HepG2 (cell line): ENCODE data around the gene ZDHHC9. TPM values are rescaled to one million over a fixed set of nuclear protein-coding genes. Genes with fewer than 3 reads are reported as not detected.

ENCODE experiments used
- ATAC-seq: fragments of 200-7000 bp; cut with Tn5 transposase; 3 replicates; pipeline ENCODE4 v1.9.1; 2020; ENCODE audit warnings: mild to moderate bottlenecking, moderate library complexity
- BruUV-seq: library from RNA; stranded (reverse); fragments of 400-500 nt; replicated peaks from 2 replicates; lab custom pipeline; 2021; lab: Mats Ljungman, UMichigan
- CTCF ChIA-PET: fragments of 300-600 bp; formaldehyde crosslinking; extraction: SDS; loops from one replicate; lab custom pipeline; 2021; ENCODE audit warnings: low total read pairs, inconsistent platforms, low intra/inter-chr PET ratio; lab: Yijun Ruan, JAX
- POLR2A ChIA-PET: fragments of 350-600 bp; sonication (Branson Sonifier 250); formaldehyde crosslinking; loops from one replicate; lab custom pipeline; 2020; ENCODE audit warnings: antibody characterized with exemption, inconsistent platforms; lab: Yijun Ruan, JAX
- DNase-seq: peaks from one replicate; pipeline ENCODE4 v3.0.0-alpha.2; 2015; ENCODE audit warnings: low spot score
- FAIRE-seq: peaks from 3 replicates; lab custom pipeline; 2011; peaks lifted over from hg19 to GRCh38; lab: Jason Lieb, UNC
- H2AFZ ChIP-seq: one replicate; pipeline ENCODE4 v1.6.1; 2011; ENCODE audit warnings: low read length, inconsistent platforms
- H3K27ac ChIP-seq: fragments of 300-600 bp; 3 replicates; pipeline ENCODE4 v1.8.0; 2011; ENCODE audit warnings: mixed run types, mild to moderate bottlenecking, mixed read lengths, low read length, inconsistent platforms; ENCODE audit not compliant: insufficient read depth; ENCODE audit errors: extremely low read length
- H3K27me3 ChIP-seq, 2 experiments: fragments of 200-600 bp in 1 of 2; 2 replicates in 1 of 2; 3 replicates in 1 of 2; pipeline versions ENCODE4 v1.6.0 to v1.8.0; 2011; ENCODE audit warnings: low read length in 2 of 2, mild to moderate bottlenecking in 2 of 2, moderate library complexity in 2 of 2, inconsistent platforms in 1 of 2; ENCODE audit not compliant: insufficient read depth in 2 of 2, control insufficient read depth in 1 of 2
- H3K36me3 ChIP-seq, 2 experiments: fragments of 200-600 bp in 1 of 2; replicated peaks in 1 of 2; 2 replicates in 1 of 2; 3 replicates in 1 of 2; pipeline versions ENCODE4 v1.5.1 to v1.8.0; 2011; ENCODE audit warnings: low read length in 2 of 2, inconsistent platforms in 1 of 2; ENCODE audit not compliant: insufficient read depth in 2 of 2, control insufficient read depth in 1 of 2
- H3K4me1 ChIP-seq: 2 replicates; pipeline ENCODE4 v1.5.1; 2012; ENCODE audit warnings: low read length, inconsistent platforms; ENCODE audit not compliant: insufficient read depth
- H3K4me2 ChIP-seq: 2 replicates; pipeline ENCODE4 v1.6.0; 2011; ENCODE audit warnings: low read depth, low read length, inconsistent platforms
- H3K4me3 ChIP-seq, 3 experiments: fragments of 200-600 bp in 1 of 3; sonication (generic), shearing (Covaris generic) in 1 of 3; replicated peaks in 1 of 3; 2 replicates each; pipeline ENCODE4 v1.5.1; 2011 to 2016; ENCODE audit warnings: low read length in 3 of 3, inconsistent platforms in 2 of 3, low read depth in 2 of 3, mild to moderate bottlenecking in 2 of 3, control low read depth in 1 of 3, mixed read lengths in 1 of 3; ENCODE audit not compliant: insufficient read depth in 1 of 3
- H3K79me2 ChIP-seq: one replicate; pipeline ENCODE4 v1.6.1; 2011; ENCODE audit warnings: low read length, inconsistent platforms; ENCODE audit not compliant: insufficient read depth
- H3K9ac ChIP-seq: 2 replicates; pipeline ENCODE4 v1.6.0; 2011; ENCODE audit warnings: mild to moderate bottlenecking, low read depth, low read length, inconsistent platforms; ENCODE audit not compliant: insufficient read depth
- H3K9me3 ChIP-seq: 2 replicates; pipeline ENCODE4 v1.5.1; 2012; ENCODE audit warnings: mild to moderate bottlenecking, low read length
- H4K20me1 ChIP-seq: 2 replicates; pipeline ENCODE4 v1.6.0; 2011; ENCODE audit warnings: inconsistent platforms, mild to moderate bottlenecking, low read length, moderate library complexity; ENCODE audit not compliant: insufficient read depth
- AHDC1 ChIP-seq: sonication (generic); formaldehyde crosslinking; IDR thresholded peaks from 2 replicates; pipeline ENCODE4 v1.5.1; 2020; ENCODE audit warnings: mild to moderate bottlenecking, missing genetic modification reagents, borderline replicate concordance
- ETV5 ChIP-seq: IDR thresholded peaks from 2 replicates; pipeline ENCODE4 v1.6.1; 2018; ENCODE audit warnings: missing biosample characterization, missing genetic modification reagents, inconsistent platforms, borderline replicate concordance
- MEIS2 ChIP-seq: sonication (generic); formaldehyde crosslinking; IDR thresholded peaks from 2 replicates; pipeline ENCODE4 v1.9.0; 2021; ENCODE audit warnings: mild to moderate bottlenecking, missing genetic modification reagents
- NFRKB ChIP-seq: fragments of 450-650 bp; IDR thresholded peaks from 2 replicates; pipeline ENCODE4 v1.6.1; 2017
- NR2C2 ChIP-seq: sonication (generic); formaldehyde crosslinking; IDR thresholded peaks from 2 replicates; pipeline ENCODE4 v1.4.0; 2020; ENCODE audit warnings: missing genetic modification reagents, mild to moderate bottlenecking, moderate library complexity, borderline replicate concordance
- REST ChIP-seq, 2 experiments: IDR thresholded peaks; 2 replicates each; pipeline ENCODE4 v1.6.1; 2011 to 2012; ENCODE audit warnings: low read length in 2 of 2, borderline replicate concordance in 1 of 2, low read depth in 1 of 2, mild to moderate bottlenecking in 1 of 2, moderate library complexity in 1 of 2
- SYNCRIP ChIP-seq: fragments of 200-400 bp; formaldehyde crosslinking; IDR thresholded peaks from 2 replicates; pipeline ENCODE4 v1.6.1; 2018; ENCODE audit warnings: mild to moderate bottlenecking, low read depth, low read length; ENCODE audit not compliant: insufficient read depth
- ZEB1 ChIP-seq: IDR thresholded peaks from 2 replicates; pipeline ENCODE4 v1.6.1; 2012; ENCODE audit warnings: mild to moderate bottlenecking, low read depth, inconsistent platforms; ENCODE audit not compliant: insufficient replicate concordance
- WGBS: methylation state at CpG from one replicate; pipeline ENCODE4 v1.1.6; 2017; ENCODE audit warnings: low lambda C conversion rate; 5-methylcytosine and 5-hydroxymethylcytosine counted together
- in situ Hi-C: cut with HindIII; loops from 2 replicates; pipeline ENCODE4 v1.10.0; 2017; ENCODE audit warnings: low pct_unique_long_range_greater_than_20kb; ENCODE audit not compliant: extremely low pct_ligation_motif_present
- intact Hi-C: fragments of 100-400 bp; cut with micrococcal nuclease; formaldehyde crosslinking; loops from one replicate; pipeline ENCODE4 v1.10.0; 2022; ENCODE audit not compliant: unreplicated experiment
- polyA plus RNA-seq, 8 experiments: library from polyadenylated mRNA; depleted of rRNA in 3 of 8; stranded (reverse) in 7 of 8; unstranded in 1 of 8; fragments of >200 nt; fragmentation: Illumina TruSeq in 4 of 8; extraction: Trizol in 4 of 8; gene quantifications; 2 replicates each; pipeline versions ENCODE4 v1.2.1 to v1.2.3, GENCODE V29; 2011 to 2016; ENCODE audit warnings: low read depth in 4 of 8, missing spikeins in 1 of 8, mixed read lengths in 1 of 8; ENCODE audit not compliant: insufficient read depth in 1 of 8
- total RNA-seq, 5 experiments: library from RNA; depleted of rRNA; stranded (reverse); fragments of >200 nt; fragmentation: Illumina TruSeq; extraction: Trizol; gene quantifications; 2 replicates each; pipeline ENCODE4 v1.2.3, GENCODE V29; 2016; ENCODE audit warnings: low read depth in 1 of 5

The ZDHHC9 gene
- total and polyA plus RNA-seq, 2 of the 13 experiments (the other 11 are each of a cell fraction or from before 2014, with no cell fraction given), result 28.3 to 53.1 TPM

GRCh38 chrX:129782706-129783105, 61.0 kb downstream of the ZDHHC9 start (continued):
- TF ChIP-seq AHDC1 (CRISPR knock-in tag) (no peak), ETV5 (CRISPR knock-in tag) (no peak), NFRKB (no peak), NR2C2 (CRISPR knock-in tag) (no peak), SYNCRIP (no peak), ZEB1 (no peak)

- no CpG with 5 or more reads among the region's 10 CpGs for WGBS
- H3K4me3 ChIP-seq, result no peak overlapping the region
- no peak for FAIRE-seq
- POLR2A ChIA-PET, result no interaction called here
- intact Hi-C loops (no loop called here), in situ Hi-C loops (no loop called here)
- CTCF ChIA-PET, result no interaction called here
- no peaks in the 10 kb centered on the region for H4K20me1 ChIP-seq
- H3K9ac ChIP-seq, result no peak overlapping the region
- H3K4me2 ChIP-seq, result no peak overlapping the region
- no peak for TF ChIP-seq MEIS2 (CRISPR knock-in tag)
- TF ChIP-seq REST (IDR thresholded peaks at IDR 0.05; ENCODE audit: borderline replicate concordance in 1 of 2, low read depth in 1 of 2, low read length in 2 of 2), result peak in 1 of 2 experiments; percentile 71; a peak in 3 of 4 replicates
- H3K79me2 ChIP-seq, result no peaks in the 10 kb centered on the region
- no TSS peak for BruUV-seq
- ATAC-seq, result no peak
- no peaks in the 10 kb centered on the region for H3K9me3 ChIP-seq
- no peaks in the 10 kb centered on the region for H3K36me3 ChIP-seq
- no peak overlapping the region for H2AFZ ChIP-seq
- no peaks in the 10 kb centered on the region for H3K27me3 ChIP-seq
- H3K27ac ChIP-seq, result no peak overlapping the region
- no peak for DNase-seq
- H3K4me1 ChIP-seq, result peaks cover 22% of the 10 kb centered on the region
These were observed 61.8 kb downstream of the ZDHHC9 start for GRCh38 chrX:129781680-129782495.
